ENCODE data around the gene MAST4. TPM values are rescaled to one million over a fixed set of nuclear protein-coding genes. Genes with fewer than 3 reads are reported as not detected.

Gene MAST4
- polyA plus RNA-seq, 1 experiment = 4.0 TPM

GRCh38 chr5:67105270-67105669 is 509.1 kb downstream of the MAST4 start:
- DNase-seq (ENCODE audit: low read depth) = no peak
- no peaks in the 10 kb centered on the region for H3K27me3 ChIP-seq (ENCODE audit: control insufficient read depth, insufficient read depth, low read length)
- ChIA-PET POLR2A (no interaction called here), CTCF (interaction anchor here (0.6 kb wide), 1 partner anchor 16 kb away, joined by 3 read pairs; no protein-coding TSS in a partner anchor)
- no peak overlapping the region for H3K4me3 ChIP-seq (ENCODE audit: low read depth, low read length)
- H3K36me3 ChIP-seq (ENCODE audit: control insufficient read depth, insufficient read depth, low read length) = no peaks in the 10 kb centered on the region
- TF ChIP-seq CTCF (IDR thresholded peaks at IDR 0.05; ENCODE audit: insufficient read depth, low read depth, low read length) = no peak

GRCh38 chr5:67106626-67107342 is 510.6 kb downstream of the MAST4 start:
- ChIA-PET POLR2A (no interaction called here), CTCF (no interaction called here)
- Histone ChIP-seq H3K27me3 (ENCODE audit: control insufficient read depth, insufficient read depth, low read length) (no peaks in the 10 kb centered on the region), H3K4me3 (ENCODE audit: low read depth, low read length) (no peak overlapping the region), H3K36me3 (ENCODE audit: control insufficient read depth, insufficient read depth, low read length) (no peaks in the 10 kb centered on the region)
- DNase-seq (ENCODE audit: low read depth) = no peak
- TF ChIP-seq CTCF (IDR thresholded peaks at IDR 0.05; ENCODE audit: insufficient read depth, low read depth, low read length) = no peak

- ChIA-PET CTCF (interaction anchor here (0.9 to 1.2 kb wide), 2 partner anchors 11 to 23 kb away, joined by 3 read pairs; no protein-coding TSS in a partner anchor), POLR2A (no interaction called here)
- H3K27me3 ChIP-seq (ENCODE audit: control insufficient read depth, insufficient read depth, low read length) = no peaks in the 10 kb centered on the region
- TF ChIP-seq CTCF (IDR thresholded peaks at IDR 0.05; ENCODE audit: insufficient read depth, low read depth, low read length) = no peak
- H3K36me3 ChIP-seq (ENCODE audit: control insufficient read depth, insufficient read depth, low read length) = no peaks in the 10 kb centered on the region
- H3K4me3 ChIP-seq (ENCODE audit: low read depth, low read length) = no peak overlapping the region
- DNase-seq (ENCODE audit: low read depth) = no peak
Observed at GRCh38 chr5:67111779-67112178, 515.6 kb downstream of the MAST4 start.

- POLR2A ChIA-PET = no interaction called here
- no peak for TF ChIP-seq CTCF (IDR thresholded peaks at IDR 0.05; ENCODE audit: insufficient read depth, low read depth, low read length)
Observed at GRCh38 chr5:67115246-67115645, 519.1 kb downstream of the MAST4 start.

GRCh38 chr5:67115817-67116216 is 519.6 kb downstream of the MAST4 start:
- ChIA-PET CTCF (interaction anchor here (0.6 to 0.8 kb wide), 2 partner anchors 14 to 34 kb away, joined by 3 read pairs; no protein-coding TSS in a partner anchor), POLR2A (no interaction called here)
- no peak for DNase-seq (ENCODE audit: low read depth)
- H3K4me3 ChIP-seq (ENCODE audit: low read depth, low read length) = no peak overlapping the region
- H3K27me3 ChIP-seq (ENCODE audit: control insufficient read depth, insufficient read depth, low read length) = no peaks in the 10 kb centered on the region
- no peaks in the 10 kb centered on the region for H3K36me3 ChIP-seq (ENCODE audit: control insufficient read depth, insufficient read depth, low read length)
- no peak for TF ChIP-seq CTCF (IDR thresholded peaks at IDR 0.05; ENCODE audit: insufficient read depth, low read depth, low read length)

More at GRCh38 chr5:67115246-67115645, 519.1 kb downstream of the MAST4 start:
- no peaks in the 10 kb centered on the region for H3K36me3 ChIP-seq (ENCODE audit: control insufficient read depth, insufficient read depth, low read length)
- no peaks in the 10 kb centered on the region for H3K27me3 ChIP-seq (ENCODE audit: control insufficient read depth, insufficient read depth, low read length)
- H3K4me3 ChIP-seq (ENCODE audit: low read depth, low read length) = no peak overlapping the region
- no peak for DNase-seq (ENCODE audit: low read depth)
- CTCF ChIA-PET = interaction anchor here (0.6 kb wide), 1 partner anchor 34 kb away, joined by 3 read pairs; no protein-coding TSS in a partner anchor

Measured in BJ (cell line).